ENCODE data around the gene ANK3.

DNA sequence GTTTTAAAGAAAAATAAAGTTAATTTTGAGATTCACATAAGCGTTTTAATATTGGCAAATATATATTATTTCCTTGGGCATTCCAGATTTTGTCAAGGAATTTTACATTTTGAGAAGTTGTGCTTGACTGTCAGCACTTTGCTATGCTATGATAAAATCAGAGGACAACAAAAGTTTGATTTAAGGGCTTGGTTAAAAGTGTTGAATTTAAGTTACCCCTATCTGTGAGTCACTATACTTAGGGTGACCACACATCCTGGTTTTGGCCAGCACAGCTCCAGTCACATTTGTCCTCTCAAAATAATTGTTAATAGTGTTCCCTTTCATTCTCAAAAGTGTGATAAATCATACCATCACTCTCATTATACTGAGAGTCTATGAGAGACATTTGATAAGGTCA is 34.2 kb upstream of the ANK3 start:
- TF ChIP-seq, protein P1, sequence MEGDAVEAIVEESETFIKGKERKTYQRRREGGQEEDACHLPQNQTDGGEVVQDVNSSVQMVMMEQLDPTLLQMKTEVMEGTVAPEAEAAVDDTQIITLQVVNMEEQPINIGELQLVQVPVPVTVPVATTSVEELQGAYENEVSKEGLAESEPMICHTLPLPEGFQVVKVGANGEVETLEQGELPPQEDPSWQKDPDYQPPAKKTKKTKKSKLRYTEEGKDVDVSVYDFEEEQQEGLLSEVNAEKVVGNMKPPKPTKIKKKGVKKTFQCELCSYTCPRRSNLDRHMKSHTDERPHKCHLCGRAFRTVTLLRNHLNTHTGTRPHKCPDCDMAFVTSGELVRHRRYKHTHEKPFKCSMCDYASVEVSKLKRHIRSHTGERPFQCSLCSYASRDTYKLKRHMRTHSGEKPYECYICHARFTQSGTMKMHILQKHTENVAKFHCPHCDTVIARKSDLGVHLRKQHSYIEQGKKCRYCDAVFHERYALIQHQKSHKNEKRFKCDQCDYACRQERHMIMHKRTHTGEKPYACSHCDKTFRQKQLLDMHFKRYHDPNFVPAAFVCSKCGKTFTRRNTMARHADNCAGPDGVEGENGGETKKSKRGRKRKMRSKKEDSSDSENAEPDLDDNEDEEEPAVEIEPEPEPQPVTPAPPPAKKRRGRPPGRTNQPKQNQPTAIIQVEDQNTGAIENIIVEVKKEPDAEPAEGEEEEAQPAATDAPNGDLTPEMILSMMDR (IDR thresholded peaks at IDR 0.05): no peak
- no peak for TF ChIP-seq JUN (CRISPR knock-in tag; IDR thresholded peaks at IDR 0.05)

Data from WTC11 (cell line).